NCI-H2171 treated with DMSO at 0.1 percent for 48 hours (cell line): ENCODE measurements around the gene ARHGAP8.
"Not testable (repeated sequence)": the region's sequence is repeated elsewhere in the genome, so short reads cannot be mapped to it uniquely, and the experiment has no call there.

Source experiments
- DNase-seq: peaks from one replicate; lab custom pipeline; 2025; lab: John Stamatoyannopoulos, UW

ARHGAP8 gene

GRCh38 chr22:44885806-44886360 is 133.5 kb downstream of the ARHGAP8 start:
- DNase-seq: no peak

DNA sequence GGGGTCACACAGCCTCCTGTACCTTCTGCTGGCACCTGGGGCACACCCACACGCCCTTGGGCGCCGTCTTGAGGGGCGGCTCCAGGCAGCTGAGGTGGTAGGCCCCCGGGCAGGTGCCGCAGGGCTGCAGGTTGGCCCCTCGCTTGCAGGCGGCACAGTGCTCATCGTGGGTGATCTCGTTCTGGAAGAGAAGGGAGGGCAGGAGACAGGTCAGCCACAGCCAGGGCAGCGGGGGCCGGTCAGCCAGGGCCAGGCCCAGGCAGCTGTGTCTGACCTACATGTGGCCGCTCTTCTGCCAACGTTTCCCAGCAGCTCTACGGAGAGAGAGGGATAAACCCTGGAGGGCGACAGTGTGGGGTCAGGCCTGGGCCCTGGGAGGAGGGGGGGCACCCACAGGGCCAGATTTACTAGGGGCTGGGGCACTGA is 135.6 kb downstream of the ARHGAP8 start:
- DNase-seq: no peak

- no peak for DNase-seq
These were observed 136.3 kb downstream of the ARHGAP8 start for GRCh38 chr22:44888491-44889254.

- no peak for DNase-seq
These were observed 137.0 kb downstream of the ARHGAP8 start for GRCh38 chr22:44889255-44889878.

DNA sequence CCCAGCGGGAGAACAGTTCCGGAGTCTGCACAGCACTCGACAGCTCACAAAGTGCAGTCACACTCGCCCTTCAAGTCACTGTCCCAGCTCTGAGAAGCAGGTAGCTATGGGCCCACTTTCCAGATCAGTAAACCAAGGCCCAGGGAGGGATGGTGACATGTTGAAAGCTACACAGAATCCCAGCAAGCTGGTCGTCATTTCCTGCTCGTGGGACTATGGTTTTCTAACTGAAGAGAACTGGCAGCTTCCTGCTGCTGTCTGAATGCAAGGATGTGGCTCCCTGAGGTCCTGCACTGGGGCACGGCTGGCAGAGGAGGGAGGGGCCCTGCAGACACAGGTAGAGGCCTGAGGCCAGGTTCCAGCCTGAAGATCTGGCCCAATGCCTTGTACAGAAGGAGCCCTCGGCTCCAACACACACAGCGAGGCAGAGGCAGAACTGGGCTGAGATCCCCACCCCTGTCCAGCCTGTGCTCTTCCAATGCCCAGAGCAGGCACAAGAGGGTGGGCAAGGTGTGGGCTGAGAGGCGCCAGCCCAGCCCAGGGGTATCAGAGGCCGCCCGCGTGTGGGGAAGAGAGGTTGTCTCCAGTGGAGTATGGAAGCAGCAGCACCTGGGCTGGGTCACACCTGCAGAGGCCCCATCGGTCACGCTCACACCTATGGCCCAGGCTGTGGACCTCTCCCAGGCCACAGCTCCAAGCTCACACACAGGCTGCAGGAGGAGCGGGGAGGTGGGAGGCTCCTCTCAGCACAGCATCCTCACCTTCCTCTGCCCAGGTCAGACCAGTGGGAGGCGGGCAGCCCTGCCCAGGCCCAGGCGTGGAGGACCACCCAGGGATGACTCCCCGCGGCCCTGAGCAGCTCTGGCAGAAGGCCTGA is 138.3 kb downstream of the ARHGAP8 start:
- no peak for DNase-seq

GRCh38 chr22:44891293-44891747 is 138.9 kb downstream of the ARHGAP8 start:
- no peak for DNase-seq

DNA sequence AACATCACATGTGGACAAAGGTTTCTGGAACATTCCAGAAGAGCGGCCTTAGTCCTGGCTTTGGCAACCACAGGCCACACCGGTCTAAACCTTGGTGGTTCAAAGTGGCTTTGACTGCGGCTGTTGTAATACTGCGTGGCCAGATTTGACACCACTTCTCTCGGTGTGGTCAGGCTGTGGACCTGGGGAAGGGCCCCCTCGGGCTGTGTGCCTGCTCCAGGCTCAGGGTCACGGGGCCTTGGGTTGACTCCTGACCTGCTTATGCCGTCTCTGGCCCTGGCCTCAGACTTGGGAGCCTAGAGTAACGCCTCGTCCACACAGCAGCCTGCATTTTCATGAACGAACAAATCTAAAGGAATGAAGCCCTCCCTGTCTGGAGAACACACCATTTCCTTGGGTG is 139.4 kb downstream of the ARHGAP8 start:
- DNase-seq: no peak

DNA sequence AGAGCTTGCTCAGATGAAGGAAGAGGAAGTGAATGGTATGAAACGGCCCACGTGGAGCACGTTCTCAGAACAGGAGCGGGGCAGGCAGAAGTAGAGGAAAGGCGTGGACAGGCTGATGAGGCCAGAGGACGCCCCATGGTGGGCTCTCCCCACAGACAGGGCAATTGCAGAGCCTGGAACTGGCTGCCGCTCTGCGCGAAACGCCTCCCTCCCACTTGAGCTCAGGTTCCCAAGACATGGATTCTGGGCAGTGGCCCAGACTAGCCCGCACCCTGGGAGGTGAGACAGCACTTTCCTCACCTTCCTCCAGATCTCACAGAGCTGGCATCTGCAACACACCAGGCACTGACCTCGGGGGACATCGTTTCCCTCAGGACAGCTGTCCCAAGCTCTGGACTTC is 139.9 kb downstream of the ARHGAP8 start:
- no peak for DNase-seq

DNA sequence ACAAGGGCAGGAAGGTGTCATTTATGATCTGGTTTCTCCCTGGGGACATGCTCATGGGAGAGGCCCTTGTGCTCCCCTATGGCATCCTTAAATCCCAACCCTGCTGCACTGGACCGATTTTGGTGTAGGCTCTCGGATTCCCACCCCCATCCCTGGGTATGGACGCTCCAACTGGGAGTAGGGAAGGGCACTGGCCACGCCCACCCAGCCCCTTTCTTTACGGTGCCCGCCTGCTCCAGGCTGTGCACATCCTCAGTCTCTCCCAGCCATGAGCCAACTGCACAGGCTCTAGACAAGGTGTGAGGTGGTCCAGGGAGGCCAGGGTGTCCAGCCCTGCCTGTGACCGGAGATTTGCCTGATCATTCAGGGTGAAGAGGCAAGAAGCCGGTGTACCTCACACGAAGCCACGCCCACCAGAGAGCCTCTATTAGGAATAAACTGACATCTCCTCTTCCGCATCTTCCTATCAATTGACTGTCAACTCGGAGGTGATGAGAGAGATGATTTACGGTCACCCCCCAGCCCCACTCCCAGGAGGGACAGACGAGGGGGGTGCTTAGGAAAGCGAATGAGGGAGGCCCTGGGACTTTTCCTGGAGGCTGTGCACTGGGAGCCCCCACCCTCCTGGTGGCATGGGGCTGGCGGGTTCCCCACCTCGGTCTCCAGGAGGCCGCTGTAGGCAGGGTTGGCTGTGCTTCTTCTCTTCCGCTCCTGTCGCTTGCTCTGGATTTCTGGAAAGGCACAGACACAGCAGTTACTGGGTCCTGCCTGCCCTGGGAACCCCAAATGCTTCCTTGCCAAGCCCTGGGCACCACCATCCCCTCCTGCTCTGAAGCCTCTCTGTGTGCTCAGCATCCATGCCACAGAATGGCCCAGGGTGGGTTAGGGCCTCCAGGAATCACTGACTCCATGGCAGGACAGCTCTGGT is 140.7 kb downstream of the ARHGAP8 start:
- DNase-seq: no peak

DNA sequence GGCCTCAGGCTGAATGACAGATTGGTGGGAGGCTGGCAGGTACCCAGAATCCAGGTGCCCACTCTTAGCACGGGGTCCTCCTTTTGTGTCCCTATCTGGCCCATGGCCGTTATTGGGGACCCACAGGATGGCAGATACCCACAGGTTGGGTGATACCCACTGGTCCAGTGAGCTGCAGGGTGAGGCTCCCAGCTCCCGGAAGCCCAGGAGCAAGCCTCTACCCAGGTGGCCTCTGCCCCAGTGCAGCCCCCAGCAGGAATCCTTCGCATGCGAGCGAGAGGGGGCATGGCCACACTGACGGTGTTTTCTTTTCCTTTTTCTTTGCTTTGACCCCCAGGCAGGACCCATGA is 141.3 kb downstream of the ARHGAP8 start:
- DNase-seq: no peak

DNA sequence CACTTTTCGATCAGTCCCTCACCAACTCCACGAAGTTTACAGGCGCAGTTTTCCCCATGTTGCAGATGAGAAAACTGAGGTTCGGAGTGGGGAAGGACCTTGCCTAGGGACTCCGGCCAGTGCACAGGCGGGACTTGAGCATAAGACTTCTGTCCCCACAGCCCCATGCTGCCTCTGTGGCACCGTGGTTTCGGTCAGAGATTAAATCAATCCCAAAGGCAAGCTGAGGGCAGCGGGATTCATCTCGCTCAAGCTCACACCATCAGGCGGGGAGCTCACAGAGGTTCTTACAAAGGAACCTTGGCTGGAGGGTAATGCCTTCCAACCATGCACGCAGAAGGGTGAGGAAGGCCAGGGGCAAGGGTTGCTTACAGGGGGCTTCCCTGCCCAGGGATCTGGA is 141.9 kb downstream of the ARHGAP8 start:
- DNase-seq: no peak

DNA sequence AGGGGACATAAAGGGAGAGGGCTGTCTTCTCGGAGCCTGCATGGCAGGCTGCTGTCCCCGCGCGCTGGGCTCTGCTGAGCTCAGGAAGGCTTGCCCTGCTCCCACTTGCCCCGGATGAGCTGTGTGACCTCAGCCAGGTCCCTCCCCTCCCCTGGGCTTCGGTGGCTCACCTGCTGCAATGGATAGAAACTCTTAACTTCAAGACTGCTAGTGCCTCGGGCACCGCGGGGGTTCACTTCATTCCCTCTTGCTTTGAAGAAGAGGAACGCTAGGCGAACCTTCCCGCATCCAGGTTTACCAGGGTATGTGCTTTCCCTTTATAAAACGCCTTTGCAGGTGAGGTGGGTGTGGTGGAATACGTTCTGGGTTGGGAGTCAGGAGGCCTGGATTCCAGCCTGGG is 142.4 kb downstream of the ARHGAP8 start:
- no peak for DNase-seq

DNA sequence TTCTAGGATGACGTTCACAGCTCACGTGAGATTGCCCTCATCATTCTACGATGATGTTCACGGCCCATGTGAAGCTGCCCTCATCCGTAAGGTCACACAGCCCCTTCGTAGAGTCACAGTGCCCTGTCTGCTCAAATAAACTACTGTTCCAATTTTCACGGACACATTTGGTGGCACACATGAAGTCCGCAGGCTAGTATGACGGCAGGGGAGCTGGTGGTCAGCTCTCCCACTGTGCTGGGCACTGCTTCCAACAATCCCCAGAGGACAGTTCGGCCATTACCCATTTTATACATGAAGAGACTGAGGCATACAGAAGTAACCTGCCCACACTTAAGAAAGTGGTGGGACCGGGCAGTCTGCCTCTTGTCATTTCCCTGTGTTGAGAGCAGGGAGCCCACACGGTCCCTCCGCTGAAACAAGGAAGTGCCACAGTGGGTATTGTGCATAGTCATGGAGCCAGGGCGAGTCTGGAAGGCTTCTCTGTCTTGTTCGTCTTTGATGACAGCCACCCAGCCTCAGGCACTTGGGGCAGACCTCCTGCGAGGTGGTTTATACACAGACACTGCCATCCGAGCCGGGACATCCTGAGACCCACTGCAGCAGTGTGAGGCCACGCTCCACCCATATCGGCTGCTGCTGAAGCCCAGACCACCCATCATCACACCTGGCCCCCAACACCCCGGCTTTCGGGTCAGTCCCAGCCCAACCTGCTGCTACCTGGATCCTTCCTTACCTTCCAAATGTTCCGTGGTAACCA is 143.1 kb downstream of the ARHGAP8 start:
- no peak for DNase-seq

DNA sequence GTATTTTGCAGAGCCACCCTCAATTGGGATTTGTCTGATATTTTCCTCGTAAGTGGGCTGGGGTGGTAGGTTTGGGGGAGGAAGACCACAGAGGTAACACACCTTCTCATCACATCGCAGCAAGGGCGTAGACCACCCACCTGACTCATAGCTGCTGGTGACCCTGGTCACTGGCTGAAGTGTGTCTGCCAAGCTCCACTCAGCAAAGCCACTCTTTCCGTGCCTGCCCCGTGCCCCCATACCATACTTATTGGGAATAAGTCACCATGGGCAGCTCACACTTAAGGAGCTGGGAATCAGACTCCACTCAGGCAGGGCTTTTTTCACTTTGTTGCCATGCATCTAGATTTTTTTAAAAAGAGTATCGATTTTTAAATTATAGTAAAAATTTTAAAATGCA is 145.9 kb downstream of the ARHGAP8 start:
- DNase-seq: no peak

DNA sequence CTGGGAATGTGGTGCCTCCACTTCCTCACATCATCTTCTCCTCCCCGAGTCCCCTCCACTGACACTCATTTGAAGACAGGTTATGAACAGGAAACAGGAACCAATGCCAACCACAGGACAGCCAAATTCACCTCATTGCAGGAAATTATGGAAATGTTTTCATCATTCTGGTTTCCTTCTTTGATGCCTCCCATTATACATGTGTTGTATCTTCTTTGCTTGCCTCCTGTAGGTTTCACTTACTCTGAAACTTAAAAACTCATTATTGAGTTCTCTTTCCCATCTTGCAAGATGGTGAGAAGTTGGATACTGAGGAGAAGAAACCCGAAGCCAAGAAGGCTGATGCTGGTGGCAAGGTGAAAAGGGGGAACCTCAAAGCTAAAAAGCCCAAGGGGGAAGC is 148.9 kb downstream of the ARHGAP8 start:
- DNase-seq: no peak

- not testable (repeated sequence) for DNase-seq
These were observed 150.8 kb downstream of the ARHGAP8 start for GRCh38 chr22:44903164-44903563.

DNA sequence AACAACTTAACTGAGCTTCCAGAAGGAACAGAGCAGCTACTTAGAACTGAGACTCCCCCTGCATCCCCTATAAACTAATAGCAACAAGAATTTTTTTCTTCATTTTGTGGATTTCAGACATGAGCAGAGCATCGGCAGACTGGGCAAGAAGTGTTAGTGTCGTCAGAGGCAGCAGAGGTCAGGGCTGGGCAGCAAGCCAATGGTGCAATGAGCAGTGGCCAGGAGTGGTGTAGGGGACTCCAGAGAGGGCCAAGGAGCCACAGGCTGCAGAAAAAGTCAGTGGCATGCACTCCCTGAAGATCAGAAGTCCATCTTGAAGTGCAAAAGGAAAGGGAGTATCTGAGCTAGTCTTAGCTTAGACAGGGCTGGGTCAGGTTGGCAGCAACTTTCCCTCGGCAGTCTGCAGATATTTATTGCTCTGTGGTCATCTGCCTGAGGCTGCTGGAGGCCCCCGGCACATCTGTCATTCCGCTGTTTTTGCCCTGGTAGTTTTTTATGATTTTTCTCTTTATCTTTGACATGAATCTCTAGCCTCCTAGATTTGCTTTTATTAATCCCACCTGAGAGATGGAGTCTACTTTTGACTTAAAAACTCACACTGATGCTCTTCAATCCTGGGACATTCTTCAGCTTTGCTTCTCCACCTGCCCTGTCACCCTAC is 152.2 kb downstream of the ARHGAP8 start:
- not testable (repeated sequence) for DNase-seq

DNA sequence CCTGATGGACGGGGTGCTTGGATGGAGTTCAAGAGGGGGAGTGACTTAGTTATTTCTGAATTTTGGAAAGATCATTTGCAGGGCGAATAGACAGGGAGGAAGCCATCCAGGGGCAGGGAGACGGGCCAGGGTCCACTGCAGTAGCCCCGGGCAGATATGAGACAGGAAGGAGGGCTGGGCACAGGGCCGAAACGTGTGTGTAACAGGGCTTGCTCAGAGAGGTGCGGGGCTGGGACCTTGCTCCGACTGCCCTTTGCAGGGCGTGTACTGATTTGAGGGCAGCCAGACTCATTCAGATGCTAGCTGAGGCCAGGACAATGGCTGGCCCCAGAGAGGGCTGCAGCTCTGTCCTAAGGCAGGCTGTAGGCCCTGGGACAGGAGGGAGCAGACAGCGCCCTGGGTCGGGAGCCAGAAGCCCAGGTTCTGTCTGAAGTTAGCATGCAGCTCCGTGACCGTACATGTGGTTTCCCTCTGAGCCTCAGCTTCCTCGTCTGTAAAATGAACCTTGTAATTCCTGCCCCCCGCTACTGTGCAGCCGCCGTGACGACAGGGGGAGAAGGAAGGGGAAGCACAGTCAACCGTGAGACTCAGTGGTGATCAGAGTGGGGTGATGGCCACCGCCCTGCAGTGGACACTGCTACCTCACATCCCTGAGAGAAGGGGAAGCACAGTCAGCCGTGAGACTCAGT is 154.0 kb downstream of the ARHGAP8 start:
- no peak for DNase-seq

GRCh38 chr22:44906999-44907644 is 154.7 kb downstream of the ARHGAP8 start:
- no peak for DNase-seq
